Stomach smooth muscle (tissue), 2 donors: ENCODE data around the gene SLFN12.
A peak's percentile ranks its signal among the peaks of the same experiment; 100 is the strongest.

Experiments
- H3K27ac ChIP-seq: one replicate; pipeline ENCODE4 v1.7.0; 2013; ENCODE audit warnings: mild to moderate bottlenecking, low read length, inconsistent platforms
- H3K27me3 ChIP-seq, 2 donors: one replicate each; pipeline ENCODE4 v1.7.0; 2013; ENCODE audit warnings: low read length in 2 of 2; ENCODE audit not compliant: insufficient read depth in 2 of 2, control insufficient read depth in 1 of 2
- H3K36me3 ChIP-seq, 2 donors: one replicate each; pipeline ENCODE4 v1.7.0; 2013; ENCODE audit warnings: low read length in 2 of 2; ENCODE audit not compliant: control insufficient read depth in 2 of 2, insufficient read depth in 2 of 2
- H3K4me1 ChIP-seq: one replicate; pipeline ENCODE4 v1.7.0; 2013; ENCODE audit warnings: low read length; ENCODE audit not compliant: control insufficient read depth, insufficient read depth
- H3K4me3 ChIP-seq, 2 donors: one replicate each; pipeline ENCODE4 v1.7.0; 2013; ENCODE audit warnings: low read length in 2 of 2
- H3K9ac ChIP-seq, 2 donors: one replicate each; pipeline ENCODE4 v1.7.0; 2013; ENCODE audit warnings: low read length in 2 of 2, mild to moderate bottlenecking in 1 of 2
- H3K9me3 ChIP-seq, 2 donors: one replicate each; pipeline ENCODE4 v1.7.0; 2013; ENCODE audit warnings: low read length in 2 of 2; ENCODE audit not compliant: control insufficient read depth in 2 of 2
- donor health status: healthy.
- donor health status: Pancreatic carcinoma.

SLFN12 gene

GRCh38 chr17:35374766-35375344, 57.4 kb downstream of the SLFN12 start:
- Histone ChIP-seq H3K4me1 (peaks cover 4% of the 10 kb centered on the region), H3K36me3 (no peaks in the 10 kb centered on the region), H3K4me3 (peak overlapping the region; percentile 76 to 80), H3K27me3 (peaks cover 0 to 10% of the 10 kb centered on the region in 2 donors), H3K9ac (peak overlapping the region in 1 of 2 donors; percentile 72), H3K27ac (peak overlapping the region; percentile 84), H3K9me3 (no peaks in the 10 kb centered on the region)

DNA sequence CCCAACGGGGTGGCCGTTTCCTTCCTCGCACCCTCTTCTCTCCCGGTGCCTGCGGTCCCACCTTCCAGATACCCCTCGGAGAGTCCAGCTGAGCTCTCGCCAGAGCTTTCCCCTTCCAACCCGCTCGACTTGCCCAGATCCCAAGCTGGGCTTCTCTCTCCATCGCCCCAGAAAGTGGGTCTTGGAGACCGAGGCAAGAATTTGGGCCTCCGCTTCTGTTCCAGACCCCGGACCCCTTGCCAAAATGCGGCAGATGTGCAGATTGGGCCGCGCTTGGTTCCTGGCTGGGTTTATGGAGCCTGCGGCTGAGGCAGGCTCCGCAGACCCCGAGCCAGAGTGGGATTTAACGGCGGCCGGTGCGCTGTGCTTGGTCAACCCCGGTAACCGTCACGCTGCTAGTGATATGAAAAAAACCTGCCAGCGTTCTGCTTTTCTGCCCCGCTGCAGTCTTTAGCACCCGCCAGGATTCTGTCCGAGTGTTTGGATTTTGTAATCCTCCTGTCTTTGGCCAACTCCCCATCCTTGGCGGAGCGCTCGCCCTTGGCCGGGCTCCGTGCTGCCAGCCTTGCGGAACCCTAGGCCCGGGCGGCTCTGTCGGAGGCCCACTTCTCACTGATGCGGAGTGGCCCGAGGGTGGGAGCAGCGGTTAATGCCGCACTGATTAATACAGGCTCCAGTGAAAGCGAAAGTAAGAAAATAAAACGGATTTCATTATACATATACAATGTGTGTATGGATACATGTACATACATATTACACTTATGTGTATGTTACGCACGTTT, 58.1 kb downstream of the SLFN12 start:
- Histone ChIP-seq H3K4me1 (peaks cover 4% of the 10 kb centered on the region), H3K27me3 (peaks cover 0 to 10% of the 10 kb centered on the region in 2 donors), H3K27ac (peak overlapping the region; percentile 84), H3K9me3 (no peaks in the 10 kb centered on the region), H3K36me3 (no peaks in the 10 kb centered on the region), H3K9ac (peak overlapping the region; percentile 65 to 72), H3K4me3 (peak overlapping the region; percentile 76 to 80)

GRCh38 chr17:35373534-35373983, 58.7 kb downstream of the SLFN12 start, which contains the start of gene SLFN11:
Gene SLFN11 (minus strand): TSS chr17:35373621. CDS start chr17:35363807, 9,814 bp downstream.
- peaks cover 0 to 10% of the 10 kb centered on the region in 2 donors for H3K27me3 ChIP-seq
- no peaks in the 10 kb centered on the region for H3K36me3 ChIP-seq
- peak within 1 kb of the TSS; percentile 65 to 72 for H3K9ac ChIP-seq
- peak within 1 kb of the TSS; percentile 76 to 80 for H3K4me3 ChIP-seq
- peaks cover 4% of the 10 kb centered on the region for H3K4me1 ChIP-seq
- H3K9me3 ChIP-seq = no peaks in the 10 kb centered on the region
- peak within 1 kb of the TSS; percentile 84 for H3K27ac ChIP-seq

- Histone ChIP-seq H3K4me1 (peaks cover 4% of the 10 kb centered on the region), H3K4me3 (peak overlapping the region; percentile 76 to 80), H3K27ac (peak overlapping the region; percentile 84), H3K27me3 (peaks cover 0 to 10% of the 10 kb centered on the region in 2 donors), H3K36me3 (no peaks in the 10 kb centered on the region), H3K9ac (peak overlapping the region; percentile 65 to 72), H3K9me3 (no peaks in the 10 kb centered on the region)
Observed at GRCh38 chr17:35372846-35373533, 59.3 kb downstream of the SLFN12 start.

GRCh38 chr17:35371934-35372333, 60.4 kb downstream of the SLFN12 start:
- Histone ChIP-seq H3K9me3 (no peaks in the 10 kb centered on the region), H3K4me3 (no peak overlapping the region), H3K27me3 (peaks cover 0 to 10% of the 10 kb centered on the region in 2 donors), H3K27ac (no peak overlapping the region), H3K36me3 (no peaks in the 10 kb centered on the region), H3K4me1 (peaks cover 4% of the 10 kb centered on the region), H3K9ac (no peak overlapping the region)

- no peak overlapping the region for H3K27ac ChIP-seq
Observed at GRCh38 chr17:35368081-35368830, 64.0 kb downstream of the SLFN12 start.

DNA sequence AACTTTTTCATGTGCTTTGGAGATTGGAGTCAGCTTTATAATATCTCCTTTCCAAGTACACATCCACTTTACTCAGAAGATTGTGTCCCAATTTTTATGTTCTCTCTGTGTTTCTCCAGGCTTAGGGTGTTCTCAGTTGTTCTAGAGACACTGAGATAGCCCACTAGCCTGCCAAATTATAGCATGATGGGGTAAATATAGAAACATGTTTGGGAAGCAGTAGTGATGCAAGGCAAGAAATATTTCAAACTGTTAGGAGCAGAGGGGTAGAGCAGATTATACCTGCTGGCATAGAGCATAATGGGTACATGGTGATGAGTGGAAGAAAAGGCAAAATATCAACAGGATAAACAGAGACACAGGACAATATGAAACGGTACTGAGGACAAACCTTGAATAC, 71.3 kb downstream of the SLFN12 start:
- H3K9ac ChIP-seq = no peak overlapping the region
- H3K9me3 ChIP-seq = no peaks in the 10 kb centered on the region
- H3K27me3 ChIP-seq = no peaks in the 10 kb centered on the region
- no peak overlapping the region for H3K27ac ChIP-seq
- H3K4me3 ChIP-seq = no peak overlapping the region
- H3K4me1 ChIP-seq = no peaks in the 10 kb centered on the region
- H3K36me3 ChIP-seq = no peaks in the 10 kb centered on the region

More at GRCh38 chr17:35368081-35368830, 64.0 kb downstream of the SLFN12 start:
- no peak overlapping the region for H3K4me3 ChIP-seq
- no peaks in the 10 kb centered on the region for H3K36me3 ChIP-seq
- no peaks in the 10 kb centered on the region for H3K4me1 ChIP-seq
- H3K9me3 ChIP-seq = no peaks in the 10 kb centered on the region
- H3K27me3 ChIP-seq = peaks cover 0 to 3% of the 10 kb centered on the region in 2 donors
- no peak overlapping the region for H3K9ac ChIP-seq
